ENCODE measurements around the gene HLA-DPB1. TPM values are rescaled to one million over a fixed set of nuclear protein-coding genes. Genes with fewer than 3 reads are reported as not detected.

Gene HLA-DPB1
- total RNA-seq, 3 donors from 2014 or later: 56.5 to 80.3 (median 58.2) TPM

DNA sequence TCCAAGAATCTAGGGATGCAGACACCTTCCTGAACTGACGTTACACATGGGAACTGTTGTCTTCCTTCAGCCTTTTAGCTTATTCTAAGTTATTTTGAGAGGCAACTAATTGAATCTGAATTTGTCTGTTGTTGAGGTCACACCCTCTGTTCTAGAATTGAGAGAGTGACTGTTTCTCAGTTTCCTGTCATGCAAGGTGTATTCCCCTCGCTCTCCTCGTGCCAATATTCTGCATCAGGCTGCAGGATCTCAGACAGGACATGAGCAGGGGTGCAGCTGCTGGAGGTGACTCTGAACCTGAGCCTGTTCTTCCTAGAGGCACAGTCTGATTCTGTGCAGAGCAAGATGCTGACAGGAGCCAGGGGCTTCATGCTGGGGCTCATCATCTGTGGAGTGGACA lies 52.5 kb downstream of the HLA-DPB1 start:
- Histone ChIP-seq H3K36me3 (no peaks in the 10 kb centered on the region), H3K9me3 (peaks cover 6 to 10% of the 10 kb centered on the region in 2 donors), H3K27ac (no peak overlapping the region), H3K4me1 (no peaks in the 10 kb centered on the region), H3K27me3 (no peaks in the 10 kb centered on the region), H3K4me3 (no peak overlapping the region)
- TF ChIP-seq POLR2AphosphoS5 (IDR thresholded peaks at IDR 0.05) (no peak), POLR2A (IDR thresholded peaks at IDR 0.05) (no peak)
- TF ChIP-seq, protein P1, sequence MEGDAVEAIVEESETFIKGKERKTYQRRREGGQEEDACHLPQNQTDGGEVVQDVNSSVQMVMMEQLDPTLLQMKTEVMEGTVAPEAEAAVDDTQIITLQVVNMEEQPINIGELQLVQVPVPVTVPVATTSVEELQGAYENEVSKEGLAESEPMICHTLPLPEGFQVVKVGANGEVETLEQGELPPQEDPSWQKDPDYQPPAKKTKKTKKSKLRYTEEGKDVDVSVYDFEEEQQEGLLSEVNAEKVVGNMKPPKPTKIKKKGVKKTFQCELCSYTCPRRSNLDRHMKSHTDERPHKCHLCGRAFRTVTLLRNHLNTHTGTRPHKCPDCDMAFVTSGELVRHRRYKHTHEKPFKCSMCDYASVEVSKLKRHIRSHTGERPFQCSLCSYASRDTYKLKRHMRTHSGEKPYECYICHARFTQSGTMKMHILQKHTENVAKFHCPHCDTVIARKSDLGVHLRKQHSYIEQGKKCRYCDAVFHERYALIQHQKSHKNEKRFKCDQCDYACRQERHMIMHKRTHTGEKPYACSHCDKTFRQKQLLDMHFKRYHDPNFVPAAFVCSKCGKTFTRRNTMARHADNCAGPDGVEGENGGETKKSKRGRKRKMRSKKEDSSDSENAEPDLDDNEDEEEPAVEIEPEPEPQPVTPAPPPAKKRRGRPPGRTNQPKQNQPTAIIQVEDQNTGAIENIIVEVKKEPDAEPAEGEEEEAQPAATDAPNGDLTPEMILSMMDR (IDR thresholded peaks at IDR 0.05): no peak
- DNase-seq (ENCODE audit: low spot score in 2 of 2): no peak
- intact Hi-C loops (cut with DNase I; ENCODE audit: low total_unique reads): no loop called here

DNA sequence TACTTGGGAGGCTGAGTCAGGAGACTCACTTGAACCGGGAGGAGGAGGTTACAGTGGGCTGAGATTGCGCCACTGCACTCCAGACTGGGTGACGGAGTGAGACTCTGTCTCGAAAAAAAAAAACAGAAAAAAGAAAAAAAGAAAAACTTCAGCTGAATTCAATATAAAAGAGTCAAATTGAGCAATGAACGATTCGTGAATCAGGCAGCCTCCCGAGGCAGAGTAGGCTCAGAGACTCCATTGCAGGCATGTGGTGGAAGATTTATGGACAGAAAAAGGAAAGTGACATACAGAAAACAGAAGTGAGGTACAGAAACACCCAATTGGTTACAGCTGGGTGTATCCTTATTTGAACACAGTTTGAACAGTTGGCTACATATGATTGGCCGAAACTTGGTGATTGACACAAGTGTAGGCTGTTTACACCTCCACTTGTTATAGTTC lies 56.3 kb downstream of the HLA-DPB1 start:
- Histone ChIP-seq H3K36me3 (no peaks in the 10 kb centered on the region), H3K27ac (no peak overlapping the region), H3K27me3 (no peaks in the 10 kb centered on the region), H3K4me3 (no peak overlapping the region), H3K9me3 (no peaks in the 10 kb centered on the region), H3K4me1 (no peaks in the 10 kb centered on the region)
- TF ChIP-seq POLR2A (IDR thresholded peaks at IDR 0.05) (no peak), POLR2AphosphoS5 (IDR thresholded peaks at IDR 0.05) (no peak)
- TF ChIP-seq, protein P1 (IDR thresholded peaks at IDR 0.05): no peak
- intact Hi-C loops (cut with DNase I; ENCODE audit: low total_unique reads): no loop called here
- no peak for DNase-seq (ENCODE audit: low spot score in 2 of 2)

DNA sequence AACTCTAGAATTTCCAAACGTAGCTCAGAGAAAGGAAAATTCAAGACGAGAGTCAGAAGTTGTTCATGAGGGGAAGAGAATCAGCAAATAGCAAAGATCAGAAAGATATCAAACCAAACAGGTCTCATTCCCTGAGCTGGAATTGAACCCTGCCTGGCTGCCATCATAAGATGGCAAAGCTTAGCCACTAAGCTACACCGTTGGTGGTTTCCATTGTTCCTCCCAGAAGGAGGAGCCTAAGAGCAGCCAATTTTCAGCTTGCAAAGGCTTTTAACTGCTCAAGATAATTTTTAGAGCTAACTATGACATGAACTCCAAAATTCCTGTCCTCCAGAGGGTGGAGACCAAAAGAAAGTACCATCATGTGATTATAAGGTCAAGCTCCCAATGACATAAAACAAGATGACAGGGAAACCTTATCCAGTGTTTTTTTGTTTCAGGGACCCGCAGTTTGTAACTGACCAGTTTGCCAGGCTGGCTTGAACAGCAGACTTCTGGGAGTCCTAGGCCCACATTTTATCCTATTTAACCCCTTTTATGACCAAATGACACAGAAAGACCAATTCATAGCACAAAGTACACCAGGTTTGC lies 60.6 kb downstream of the HLA-DPB1 start:
- TF ChIP-seq POLR2A (IDR thresholded peaks at IDR 0.05): no peak
- TF ChIP-seq, protein P1 (IDR thresholded peaks at IDR 0.05): no peak
- no peak for TF ChIP-seq POLR2AphosphoS5 (IDR thresholded peaks at IDR 0.05)

More for the DNA sequence above, 60.6 kb downstream of the HLA-DPB1 start:
- H3K27me3 ChIP-seq: no peaks in the 10 kb centered on the region
- no peaks in the 10 kb centered on the region for H3K36me3 ChIP-seq
- H3K4me1 ChIP-seq: no peaks in the 10 kb centered on the region
- H3K9me3 ChIP-seq: no peaks in the 10 kb centered on the region
- intact Hi-C loops (cut with DNase I; ENCODE audit: low total_unique reads): no loop called here
- no peak overlapping the region for H3K27ac ChIP-seq
- no peak for DNase-seq (ENCODE audit: low spot score in 2 of 2)
- H3K4me3 ChIP-seq: no peak overlapping the region

Other genes with a start within 250 kb of the HLA-DPB1 start
- gene TAP2, start 237.3 kb upstream of the HLA-DPB1 start, total RNA-seq: 10 to 100 TPM in 1 of 3 donors, 1 to 10 TPM in 2; 7.7 to 18.0 (median 9.5) TPM
- 10 to 100 TPM; 36.0 to 47.3 (median 44.9) TPM for gene PSMB8, start 231.9 kb upstream of the HLA-DPB1 start, total RNA-seq
- gene TAP1, start 222.3 kb upstream of the HLA-DPB1 start, total RNA-seq: 10 to 100 TPM; 24.2 to 40.6 (median 28.7) TPM
- 10 to 100 TPM; 16.8 to 25.9 (median 19.2) TPM for gene PSMB9, start 221.8 kb upstream of the HLA-DPB1 start, total RNA-seq
- gene HLA-DMB, start 135.0 kb upstream of the HLA-DPB1 start, total RNA-seq: 10 to 100 TPM; 16.4 to 52.0 (median 34.6) TPM
- 10 to 100 TPM; 28.5 to 41.9 (median 30.9) TPM for gene HLA-DMA, start 122.9 kb upstream of the HLA-DPB1 start, total RNA-seq
- gene BRD2, start 107.4 kb upstream of the HLA-DPB1 start, total RNA-seq: 100 to 1,000 TPM; 111 to 159 (median 122) TPM
- 1 to 10 TPM; 2.1 to 5.7 (median 3.3) TPM for gene HLA-DOA, start 66.4 kb upstream of the HLA-DPB1 start, total RNA-seq
- 100 to 1,000 TPM in 1 of 3 donors, 10 to 100 TPM in 2; 51.8 to 116 (median 75.4) TPM for gene HLA-DPA1, start 2.3 kb upstream of the HLA-DPB1 start, total RNA-seq
- gene COL11A2, start 116.5 kb downstream of the HLA-DPB1 start, total RNA-seq: 1 to 10 TPM in 1 of 3 donors, under 1 TPM in 2; 0.32 to 1.0 (median 0.98) TPM
- 10 to 100 TPM; 27.4 to 39.1 (median 27.5) TPM for gene RXRB, start 124.7 kb downstream of the HLA-DPB1 start, total RNA-seq
- 10 to 100 TPM; 55.0 to 79.3 (median 74.1) TPM for gene SLC39A7, start 124.9 kb downstream of the HLA-DPB1 start, total RNA-seq
- gene HSD17B8, start 128.7 kb downstream of the HLA-DPB1 start, total RNA-seq: 10 to 100 TPM; 17.0 to 33.8 (median 18.4) TPM
- 10 to 100 TPM; 11.8 to 20.6 (median 19.5) TPM for gene RING1, start 132.5 kb downstream of the HLA-DPB1 start, total RNA-seq
- 10 to 100 TPM; 29.4 to 55.6 (median 44.2) TPM for gene VPS52, start 195.9 kb downstream of the HLA-DPB1 start, total RNA-seq
- 1,000 to 10,000 TPM; 3,121 to 5,317 (median 4,287) TPM for gene RPS18, start 196.1 kb downstream of the HLA-DPB1 start, total RNA-seq
- gene B3GALT4, start 201.1 kb downstream of the HLA-DPB1 start, total RNA-seq: 10 to 100 TPM in 2 of 3 donors, 1 to 10 TPM in 1; 8.2 to 15.0 (median 11.1) TPM
- gene WDR46, start 213.2 kb downstream of the HLA-DPB1 start, total RNA-seq: 10 to 100 TPM; 48.2 to 75.1 (median 58.8) TPM
- gene PFDN6, start 213.6 kb downstream of the HLA-DPB1 start, total RNA-seq: 10 to 100 TPM; 23.3 to 28.6 (median 26.9) TPM
- 100 to 1,000 TPM in 2 of 3 donors, 10 to 100 TPM in 1; 38.9 to 151 (median 103) TPM for gene RGL2, start 223.0 kb downstream of the HLA-DPB1 start, total RNA-seq
- gene TAPBP, start 238.1 kb downstream of the HLA-DPB1 start, total RNA-seq: 10 to 100 TPM; 38.6 to 67.8 (median 43.6) TPM
- 10 to 100 TPM; 12.6 to 27.2 (median 18.7) TPM for gene ZBTB22, start 241.8 kb downstream of the HLA-DPB1 start, total RNA-seq
- 10 to 100 TPM; 39.0 to 56.3 (median 39.8) TPM for gene DAXX, start 247.0 kb downstream of the HLA-DPB1 start, total RNA-seq